CD4-positive, alpha-beta T cell treated with Interleukin-17A for 1 hour (primary cell): ENCODE measurements around the gene CCNH.

Experiments used
- DNase-seq: peaks from one replicate; pipeline ENCODE4 v3.0.0-alpha.2; 2020

Gene CCNH

GRCh38 chr5:87412630-87413342, at the start of gene CCNH:
Gene CCNH (minus strand): TSS chr5:87412930. CDS start chr5:87412794, 136 bp downstream.
- peak; percentile 98 for DNase-seq

GRCh38 chr5:87457706-87458105, 45.0 kb upstream of the CCNH start:
- DNase-seq, result no peak

- no peak for DNase-seq
Observed at GRCh38 chr5:87453801-87454200, 41.1 kb upstream of the CCNH start.

- DNase-seq, result no peak
Observed at GRCh38 chr5:87452837-87453236, 40.1 kb upstream of the CCNH start.

GRCh38 chr5:87442419-87442818, 29.7 kb upstream of the CCNH start:
- DNase-seq, result no peak

DNA sequence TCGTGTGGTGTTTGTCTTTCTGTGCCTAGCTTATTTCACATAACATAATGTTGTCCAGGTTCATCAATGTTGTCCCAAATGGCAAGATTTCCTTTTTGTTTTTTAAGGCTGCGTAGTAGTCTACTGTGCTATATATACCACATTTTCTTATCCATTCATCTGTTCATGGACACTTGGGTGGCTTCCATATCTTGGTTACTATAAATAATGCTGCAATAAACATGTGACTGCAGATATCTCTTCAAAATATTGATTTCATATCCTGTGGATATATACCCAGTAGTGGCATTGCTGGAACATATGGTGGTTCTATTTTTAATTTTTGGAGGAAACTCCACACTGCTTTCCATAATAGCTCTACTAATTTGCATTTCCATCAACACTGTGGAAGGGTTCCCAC, 25.5 kb upstream of the CCNH start:
- DNase-seq, result no peak

DNA sequence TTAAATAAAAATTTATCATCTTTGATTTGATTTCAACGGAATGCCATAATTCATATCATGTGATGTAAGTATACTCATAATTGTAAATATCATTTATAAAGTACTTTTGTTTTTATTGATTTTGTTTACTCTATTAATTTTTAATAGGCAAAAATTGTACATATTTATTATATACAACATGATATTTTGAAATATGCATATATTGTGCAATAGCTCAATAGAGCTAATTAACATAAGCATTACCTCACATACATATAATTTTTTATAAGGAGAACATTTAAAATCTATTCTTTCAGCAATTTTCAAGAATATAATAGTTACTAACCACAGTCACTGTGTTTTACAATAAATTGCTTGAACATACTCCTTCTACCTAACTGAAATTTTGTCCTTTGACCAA, 25.0 kb upstream of the CCNH start:
- DNase-seq, result no peak

- DNase-seq, result no peak
Observed at GRCh38 chr5:87435144-87435694, 22.5 kb upstream of the CCNH start.

DNA sequence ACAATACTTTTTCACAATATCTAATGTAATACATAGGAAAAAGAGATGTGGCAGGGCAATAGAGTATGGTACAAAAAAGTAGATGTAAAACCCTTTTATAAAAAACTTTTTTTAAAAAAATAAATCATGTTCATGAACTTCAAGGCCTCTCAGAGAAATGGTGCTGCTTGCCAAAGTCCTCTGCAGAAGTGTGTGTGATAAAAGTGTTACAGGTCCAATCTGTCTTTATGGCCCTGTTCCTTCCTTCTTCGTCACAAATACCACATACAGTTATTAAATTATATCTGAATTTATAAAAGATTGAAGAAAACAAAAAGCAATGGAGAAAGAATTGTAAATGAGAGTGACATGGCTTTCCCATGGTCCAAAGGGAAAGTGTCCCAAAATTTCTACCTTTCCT, 21.7 kb upstream of the CCNH start:
- no peak for DNase-seq

DNA sequence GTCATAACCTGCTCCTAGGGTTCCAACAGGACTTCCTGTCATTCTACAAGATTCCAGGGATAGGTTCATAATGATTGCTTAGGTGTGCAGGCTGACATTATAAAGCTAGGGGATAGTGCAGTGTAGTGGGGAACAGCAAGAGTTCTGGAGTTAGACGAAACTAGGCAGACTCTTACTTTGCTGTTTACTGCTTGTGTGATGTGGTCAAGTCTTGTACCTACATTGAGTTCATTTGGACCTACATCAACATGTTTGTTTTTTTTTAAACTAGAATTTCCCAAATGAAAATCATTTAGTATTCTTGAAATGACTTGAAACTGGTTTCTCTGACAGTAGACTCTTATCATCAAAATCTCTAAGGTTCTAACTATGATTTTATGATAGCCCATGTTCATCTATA, 21.2 kb upstream of the CCNH start:
- DNase-seq, result no peak

DNA sequence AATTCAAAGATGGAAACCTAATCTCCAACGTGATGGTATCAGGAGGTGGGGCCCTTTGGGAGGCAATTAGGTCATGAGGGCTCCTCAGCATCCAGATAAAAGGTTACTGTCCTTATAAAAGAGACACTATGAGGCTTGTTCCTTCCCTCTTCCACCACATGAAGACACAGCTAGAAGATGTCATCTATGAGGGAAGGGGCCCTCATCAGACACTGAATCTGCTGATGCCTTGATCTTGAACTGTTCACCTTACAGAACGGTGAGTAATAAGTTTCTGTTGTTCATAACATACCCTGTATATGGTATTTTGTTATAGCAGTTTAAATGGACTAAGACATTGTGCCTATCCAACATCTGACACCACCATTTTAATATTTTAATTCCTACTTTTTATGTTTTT, 19.7 kb upstream of the CCNH start:
- no peak for DNase-seq

- DNase-seq, result no peak
Observed at GRCh38 chr5:87430863-87431457, 18.2 kb upstream of the CCNH start.

GRCh38 chr5:87423755-87424154, 11.0 kb upstream of the CCNH start:
- DNase-seq, result no peak

DNA sequence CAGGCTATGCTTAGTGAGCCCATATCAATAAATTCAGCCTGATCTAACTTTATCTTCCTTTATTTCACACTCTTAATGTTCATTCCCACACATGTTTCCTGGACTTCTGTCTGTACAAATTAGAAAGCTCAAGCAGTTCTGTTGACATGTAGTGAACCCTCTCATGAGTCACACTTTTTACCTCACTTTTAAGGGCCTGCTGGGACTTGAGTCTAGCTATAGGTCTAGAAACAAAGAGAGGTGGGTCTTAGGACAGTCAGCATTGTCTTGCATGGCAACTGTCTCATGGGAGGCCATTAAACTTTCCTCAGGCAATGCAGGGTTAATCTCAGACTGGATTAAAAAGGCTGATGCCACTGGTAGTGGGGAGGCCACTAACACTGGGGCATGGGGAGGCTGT, 8.6 kb upstream of the CCNH start:
- no peak for DNase-seq

DNA sequence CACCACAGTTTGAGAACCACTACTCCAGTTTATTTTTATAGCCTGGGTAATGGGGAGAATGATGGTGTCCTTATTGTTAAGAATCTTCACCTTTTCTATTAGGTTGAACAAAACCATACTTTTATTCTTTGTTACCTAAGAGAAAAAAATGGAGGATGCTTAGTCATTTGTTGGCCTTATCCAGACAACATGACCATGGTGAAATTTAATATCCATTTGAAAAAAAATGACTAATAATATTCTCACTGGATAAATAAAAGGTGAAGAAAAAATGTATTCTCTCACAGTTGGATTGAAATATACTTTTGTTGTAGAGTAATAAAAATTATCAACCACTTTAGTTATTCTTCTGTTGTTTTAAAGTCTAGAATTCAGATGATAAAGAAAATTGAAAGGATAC, 5.8 kb upstream of the CCNH start:
- no peak for DNase-seq

DNA sequence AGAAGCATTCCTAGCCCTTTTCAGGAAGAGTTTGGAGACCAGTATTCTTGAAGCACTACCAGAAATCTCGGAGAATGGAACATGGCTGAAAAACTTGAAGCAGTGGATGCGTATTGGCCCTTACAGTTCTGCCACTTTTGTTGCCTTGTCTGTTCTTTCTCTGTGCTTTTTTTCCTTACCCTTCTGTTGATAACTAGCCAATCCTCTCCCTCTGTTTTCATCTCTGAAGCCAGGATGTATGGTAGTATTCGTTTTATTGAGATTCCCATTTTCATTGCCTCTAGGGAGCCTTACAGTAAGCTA, 564 bp upstream of the CCNH start:
- no peak for DNase-seq

DNA sequence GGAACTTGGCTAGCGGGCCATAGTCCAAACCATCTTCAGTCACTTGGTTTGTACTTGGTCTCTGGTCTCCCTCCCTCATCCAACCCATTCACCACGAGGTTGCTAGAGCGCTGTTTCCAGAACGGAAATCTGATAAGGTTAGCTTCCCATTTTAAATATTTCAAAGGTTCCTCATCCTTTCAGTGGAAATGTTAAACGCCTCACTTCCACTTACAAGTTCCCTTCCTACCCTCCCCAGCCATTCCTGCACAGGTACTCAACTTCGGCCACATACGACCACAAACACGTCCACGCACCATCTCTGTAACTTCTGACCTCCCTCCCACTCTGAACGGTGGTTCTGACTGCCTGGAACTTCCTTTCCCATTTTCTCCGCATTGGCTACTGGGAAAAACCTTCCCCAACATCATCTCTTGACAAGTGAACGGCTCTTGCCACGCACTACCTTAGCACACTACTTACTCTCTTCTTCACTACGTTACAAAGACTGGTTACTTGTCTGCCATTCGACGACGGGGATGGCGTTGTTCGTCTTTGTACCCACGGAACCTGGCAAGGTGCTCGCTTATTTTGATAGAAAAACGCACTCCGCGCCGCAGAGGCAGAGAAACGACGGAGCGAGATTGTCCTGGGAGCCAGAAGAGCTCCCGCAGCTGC, 629 bp downstream of the CCNH start:
- DNase-seq, result peak; percentile 59

DNA sequence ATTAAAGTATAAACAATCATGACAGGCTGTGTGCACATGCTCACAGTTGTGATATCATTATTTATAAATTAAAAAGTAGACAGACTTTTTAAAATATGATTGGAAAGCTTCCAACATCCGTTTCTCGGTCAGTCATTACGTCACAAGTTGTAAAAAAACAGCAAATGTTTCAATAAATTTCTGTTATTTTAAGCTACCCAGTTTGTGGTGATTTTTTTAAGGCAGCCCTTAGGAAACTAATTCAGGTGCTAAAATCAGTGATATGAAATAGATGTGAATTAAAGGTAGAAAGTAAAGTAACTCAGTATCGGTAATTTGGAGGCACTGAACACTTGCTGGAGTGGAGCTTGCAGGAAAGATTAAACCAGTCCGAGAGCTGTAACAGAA, 1.2 kb downstream of the CCNH start:
- peak; percentile 69 for DNase-seq

- DNase-seq, result peak; percentile 38
Observed at GRCh38 chr5:87410931-87411330, 1.8 kb downstream of the CCNH start.

GRCh38 chr5:87408204-87408603, 4.5 kb downstream of the CCNH start:
- DNase-seq, result peak; percentile 61

DNA sequence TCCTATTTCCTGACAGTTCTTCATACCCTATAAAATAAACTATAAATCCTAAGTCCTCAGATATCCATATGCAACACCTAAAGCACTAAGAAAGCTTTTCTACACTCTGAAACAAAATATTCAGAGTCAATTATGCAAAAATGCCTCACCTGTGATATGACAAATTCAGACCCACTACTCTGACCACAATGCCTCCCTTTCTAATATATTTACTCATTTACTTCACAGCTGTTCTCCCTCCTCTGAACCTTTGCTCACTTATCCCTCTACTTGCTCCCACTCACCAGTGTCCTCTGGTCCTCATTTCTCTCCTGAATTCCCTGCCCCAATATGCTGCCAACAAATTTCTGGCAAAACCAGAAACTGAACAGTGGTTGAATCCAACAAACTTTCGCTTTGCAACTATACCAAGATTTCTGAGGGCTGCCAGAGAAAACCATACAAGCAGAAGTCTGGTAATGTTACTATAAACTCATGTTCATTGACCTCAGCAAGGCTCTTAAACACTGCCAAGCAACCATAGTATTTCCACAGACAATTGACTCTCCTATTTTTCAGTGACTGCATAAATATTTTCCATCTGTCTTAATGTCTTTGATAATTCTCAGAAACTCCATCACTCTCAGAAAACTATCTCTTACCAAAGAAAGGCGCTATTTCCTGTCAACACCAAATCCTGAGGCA, 7.1 kb downstream of the CCNH start:
- no peak for DNase-seq

GRCh38 chr5:87404359-87404758, 8.4 kb downstream of the CCNH start:
- no peak for DNase-seq

- DNase-seq, result no peak
Observed at GRCh38 chr5:87403899-87404298, 8.8 kb downstream of the CCNH start.

- peak; percentile 33 for DNase-seq
Observed at GRCh38 chr5:87403409-87403808, 9.3 kb downstream of the CCNH start.
